Measurements from ENCODE around the gene ZFP64. TPM values are rescaled to one million over a fixed set of nuclear protein-coding genes. Genes with fewer than 3 reads are reported as not detected.

Gene ZFP64
- 39.1 TPM for total RNA-seq (ENCODE audit: unreplicated experiment)
- long read RNA-seq, partial matches to known transcripts, result 3 of 22 reads
- long read RNA-seq, other reads (novel, unspliced or antisense), result 10 of 22 reads

GRCh38 chr20:52191132-52191915 is at the start of gene ZFP64:
Gene ZFP64, minus strand, starts transcription at chr20:52191779. Its CDS starts 143 bp downstream, at chr20:52191636.
- Mint-ChIP-seq H3K4me1 (ENCODE audit: low read depth, unreplicated experiment) (peaks cover 9% of the 10 kb centered on the region), H3K27ac (ENCODE audit: unreplicated experiment) (peak within 1 kb of the TSS; percentile 94), H3K9me3 (ENCODE audit: unreplicated experiment) (peaks cover 10% of the 10 kb centered on the region), H3K27me3 (ENCODE audit: unreplicated experiment) (peaks cover 13% of the 10 kb centered on the region), H3K4me3 (ENCODE audit: unreplicated experiment) (peak within 1 kb of the TSS; percentile 98), H3K36me3 (ENCODE audit: unreplicated experiment) (no peaks in the 10 kb centered on the region)
- TF ChIP-seq CTCF (IDR thresholded peaks at IDR 0.05; ENCODE audit: partially characterized antibody, unreplicated experiment), result no peak
- peak; percentile 78 for DNase-seq

GRCh38 chr20:52240802-52241201 is 49.2 kb upstream of the ZFP64 start:
- H3K4me3 Mint-ChIP-seq (ENCODE audit: unreplicated experiment), result no peak overlapping the region
- no peaks in the 10 kb centered on the region for H3K36me3 Mint-ChIP-seq (ENCODE audit: unreplicated experiment)
- H3K27ac Mint-ChIP-seq (ENCODE audit: unreplicated experiment), result no peak overlapping the region
- H3K4me1 Mint-ChIP-seq (ENCODE audit: low read depth, unreplicated experiment), result no peaks in the 10 kb centered on the region
- DNase-seq, result no peak
- TF ChIP-seq CTCF (IDR thresholded peaks at IDR 0.05; ENCODE audit: partially characterized antibody, unreplicated experiment), result no peak
- H3K27me3 Mint-ChIP-seq (ENCODE audit: unreplicated experiment), result peaks cover 2% of the 10 kb centered on the region
- H3K9me3 Mint-ChIP-seq (ENCODE audit: unreplicated experiment), result peaks cover 2% of the 10 kb centered on the region

GRCh38 chr20:52239102-52239501 is 47.5 kb upstream of the ZFP64 start:
- no peak for DNase-seq
- Mint-ChIP-seq H3K27me3 (ENCODE audit: unreplicated experiment) (peaks cover 2% of the 10 kb centered on the region), H3K4me3 (ENCODE audit: unreplicated experiment) (no peak overlapping the region), H3K9me3 (ENCODE audit: unreplicated experiment) (peaks cover 2% of the 10 kb centered on the region), H3K4me1 (ENCODE audit: low read depth, unreplicated experiment) (no peaks in the 10 kb centered on the region), H3K36me3 (ENCODE audit: unreplicated experiment) (no peaks in the 10 kb centered on the region), H3K27ac (ENCODE audit: unreplicated experiment) (no peak overlapping the region)
- no peak for TF ChIP-seq CTCF (IDR thresholded peaks at IDR 0.05; ENCODE audit: partially characterized antibody, unreplicated experiment)

GRCh38 chr20:52236292-52236691 is 44.7 kb upstream of the ZFP64 start:
- DNase-seq, result no peak
- Mint-ChIP-seq H3K27me3 (ENCODE audit: unreplicated experiment) (peaks cover 2% of the 10 kb centered on the region), H3K27ac (ENCODE audit: unreplicated experiment) (no peak overlapping the region), H3K4me1 (ENCODE audit: low read depth, unreplicated experiment) (no peaks in the 10 kb centered on the region), H3K36me3 (ENCODE audit: unreplicated experiment) (no peaks in the 10 kb centered on the region), H3K9me3 (ENCODE audit: unreplicated experiment) (peaks cover 2% of the 10 kb centered on the region), H3K4me3 (ENCODE audit: unreplicated experiment) (no peak overlapping the region)
- TF ChIP-seq CTCF (IDR thresholded peaks at IDR 0.05; ENCODE audit: partially characterized antibody, unreplicated experiment), result no peak

GRCh38 chr20:52235129-52235528 is 43.5 kb upstream of the ZFP64 start:
- H3K9me3 Mint-ChIP-seq (ENCODE audit: unreplicated experiment), result peaks cover 2% of the 10 kb centered on the region
- no peak for TF ChIP-seq CTCF (IDR thresholded peaks at IDR 0.05; ENCODE audit: partially characterized antibody, unreplicated experiment)
- peaks cover 6% of the 10 kb centered on the region for H3K4me1 Mint-ChIP-seq (ENCODE audit: low read depth, unreplicated experiment)
- no peaks in the 10 kb centered on the region for H3K36me3 Mint-ChIP-seq (ENCODE audit: unreplicated experiment)
- peaks cover 2% of the 10 kb centered on the region for H3K27me3 Mint-ChIP-seq (ENCODE audit: unreplicated experiment)
- H3K27ac Mint-ChIP-seq (ENCODE audit: unreplicated experiment), result no peak overlapping the region
- DNase-seq, result no peak
- H3K4me3 Mint-ChIP-seq (ENCODE audit: unreplicated experiment), result no peak overlapping the region

Data from glutamatergic neuron (in vitro differentiated cells).